ENCODE measurements around the gene TRIO. TPM values are rescaled to one million over a fixed set of nuclear protein-coding genes. Genes with fewer than 3 reads are reported as not detected.

TRIO gene
- total RNA-seq, 6 experiments from 2014 or later = 167 to 219 (median 190) TPM

GRCh38 chr5:14242871-14243383 lies 99.8 kb downstream of the TRIO start:
- no peak overlapping the region for H3K4me3 Mint-ChIP-seq
- DNase-seq = no peak
- H3K27me3 Mint-ChIP-seq (ENCODE audit: insufficient read depth) = peaks cover 6% of the 10 kb centered on the region
- H3K36me3 Mint-ChIP-seq (ENCODE audit: low read depth) = peaks cover 26% of the 10 kb centered on the region
- no peak overlapping the region; the same call in none of the 2 replicates for H3K27ac Mint-ChIP-seq
- peaks cover 97% of the 10 kb centered on the region for H3K4me1 Mint-ChIP-seq (ENCODE audit: low read depth)
- TF ChIP-seq CTCF (IDR thresholded peaks at IDR 0.05) = no peak
- no peaks in the 10 kb centered on the region for H3K9me3 Mint-ChIP-seq

- Mint-ChIP-seq H3K36me3 (ENCODE audit: low read depth) (peaks cover 27% of the 10 kb centered on the region), H3K9me3 (no peaks in the 10 kb centered on the region), H3K27me3 (ENCODE audit: insufficient read depth) (peaks cover 6% of the 10 kb centered on the region), H3K4me3 (no peak overlapping the region), H3K4me1 (ENCODE audit: low read depth) (peaks cover 97% of the 10 kb centered on the region), H3K27ac (peak overlapping the region; percentile 68; the same call in 1 of the 2 replicates)
- TF ChIP-seq CTCF (IDR thresholded peaks at IDR 0.05) = no peak
- no peak for DNase-seq
These were observed 100.6 kb downstream of the TRIO start for GRCh38 chr5:14243766-14244165.

GRCh38 chr5:14244721-14245120 lies 101.6 kb downstream of the TRIO start:
- Mint-ChIP-seq H3K4me1 (ENCODE audit: low read depth) (peaks cover 97% of the 10 kb centered on the region), H3K4me3 (no peak overlapping the region), H3K9me3 (no peaks in the 10 kb centered on the region), H3K36me3 (ENCODE audit: low read depth) (peaks cover 30% of the 10 kb centered on the region), H3K27me3 (ENCODE audit: insufficient read depth) (peaks cover 6% of the 10 kb centered on the region), H3K27ac (peak overlapping the region; percentile 68)
- TF ChIP-seq CTCF (IDR thresholded peaks at IDR 0.05) = no peak
- DNase-seq = no peak

GRCh38 chr5:14245132-14245925 lies 102.2 kb downstream of the TRIO start:
- Mint-ChIP-seq H3K4me3 (no peak overlapping the region; the same call in 1 of the 2 replicates), H3K9me3 (no peaks in the 10 kb centered on the region), H3K36me3 (ENCODE audit: low read depth) (peaks cover 33% of the 10 kb centered on the region), H3K27ac (peak overlapping the region; percentile 36), H3K27me3 (ENCODE audit: insufficient read depth) (peaks cover 6% of the 10 kb centered on the region), H3K4me1 (ENCODE audit: low read depth) (peaks cover 97% of the 10 kb centered on the region)
- no peak for TF ChIP-seq CTCF (IDR thresholded peaks at IDR 0.05)
- peak; percentile 28 for DNase-seq

GRCh38 chr5:14246350-14247053 lies 103.4 kb downstream of the TRIO start:
- Mint-ChIP-seq H3K4me3 (no peak overlapping the region; the same call in 1 of the 2 replicates), H3K36me3 (ENCODE audit: low read depth) (peaks cover 33% of the 10 kb centered on the region), H3K27me3 (ENCODE audit: insufficient read depth) (peaks cover 6% of the 10 kb centered on the region), H3K27ac (peak overlapping the region; percentile 67), H3K9me3 (no peaks in the 10 kb centered on the region), H3K4me1 (ENCODE audit: low read depth) (peaks cover 97% of the 10 kb centered on the region)
- DNase-seq = no peak
- TF ChIP-seq CTCF (IDR thresholded peaks at IDR 0.05) = no peak

Measured in HFFc6 (cell line).